B cell (primary cell): Measurements from ENCODE around the gene ATP9B. TPM values are rescaled to one million over a fixed set of nuclear protein-coding genes. Genes with fewer than 3 reads are reported as not detected.

Source experiments
- ATAC-seq: fragments of 200-7000 bp; cut with Tn5 transposase; one replicate; pipeline ENCODE4 v1.10.0; 2021; ENCODE audit warnings: low read depth, mild to moderate bottlenecking, moderate number of reproducible peaks, moderate library complexity
- CTCF ChIA-PET: fragments of 350-600 bp; sonication (Branson Sonifier 250); formaldehyde crosslinking; loops from one replicate; lab custom pipeline; 2021; ENCODE audit warnings: antibody characterized with exemption, inconsistent platforms; lab: Charles Lee
- POLR2A ChIA-PET: fragments of 350-600 bp; sonication (Branson Sonifier 250); formaldehyde crosslinking; loops from one replicate; lab custom pipeline; 2021; ENCODE audit warnings: antibody characterized with exemption; lab: Charles Lee
- DNase-seq: peaks from one replicate; pipeline ENCODE4 v3.0.0; 2013
- H2AFZ ChIP-seq: 2 replicates; pipeline ENCODE4 v1.6.1; 2012; ENCODE audit warnings: mild to moderate bottlenecking, low read depth, low read length; ENCODE audit not compliant: insufficient read depth, poor library complexity, severe bottlenecking
- H3K27ac ChIP-seq, 2 donors: 1 replicate in 1 of 2; 2 replicates in 1 of 2; pipeline ENCODE4 v1.5.1; 2012 to 2013; ENCODE audit warnings: low read length in 2 of 2, mild to moderate bottlenecking in 2 of 2, moderate library complexity in 1 of 2
- H3K27me3 ChIP-seq, 4 experiments: fragments of 200-600 bp in 1 of 4; sonication (generic) in 1 of 4; replicated peaks in 1 of 4; 1 replicate in 2 of 4; 2 replicates in 2 of 4; pipeline versions ENCODE4 v1.6.1 to v1.7.0; 2013 to 2016; ENCODE audit warnings: low read length in 3 of 4, mild to moderate bottlenecking in 2 of 4, mixed read lengths in 1 of 4, moderate library complexity in 1 of 4; ENCODE audit not compliant: insufficient read depth in 4 of 4, control insufficient read depth in 3 of 4; ENCODE audit errors: control extremely low read depth in 1 of 4
- H3K36me3 ChIP-seq, 2 experiments: replicated peaks in 1 of 2; 1 replicate in 1 of 2; 2 replicates in 1 of 2; pipeline versions ENCODE4 v1.6.1 to v1.7.1; 2013; ENCODE audit warnings: low read length in 1 of 2; ENCODE audit not compliant: insufficient read depth in 2 of 2, control insufficient read depth in 1 of 2; ENCODE audit errors: control extremely low read depth in 1 of 2, extremely low read depth in 1 of 2
- H3K4me1 ChIP-seq, 2 donors: fragments of 200-600 bp in 1 of 2; sonication (generic) in 1 of 2; 1 replicate in 1 of 2; 2 replicates in 1 of 2; pipeline versions ENCODE4 v1.5.1 to v1.6.1; 2013 to 2017; ENCODE audit warnings: low read length in 2 of 2; ENCODE audit not compliant: control insufficient read depth in 2 of 2, insufficient read depth in 2 of 2
- H3K4me2 ChIP-seq: replicated peaks from 2 replicates; pipeline ENCODE3; 2012; ENCODE audit warnings: mild to moderate bottlenecking, low read depth, low read length; ENCODE audit not compliant: poor library complexity, severe bottlenecking
- H3K4me3 ChIP-seq, 5 experiments: fragments of 200-600 bp in 1 of 5; sonication (generic) in 1 of 5; 1 replicate in 3 of 5; 2 replicates in 2 of 5; pipeline versions ENCODE4 v1.5.1 to v1.7.0; 2011 to 2016; ENCODE audit warnings: low read length in 4 of 5, mild to moderate bottlenecking in 4 of 5, low read depth in 2 of 5, control low read depth in 1 of 5, moderate library complexity in 1 of 5; ENCODE audit not compliant: insufficient read depth in 1 of 5; ENCODE audit errors: control extremely low read depth in 1 of 5, extremely low read depth in 1 of 5
- H3K79me2 ChIP-seq: fragments of 200-600 bp; sonication (generic); one replicate; pipeline ENCODE4 v1.6.0; 2016; ENCODE audit warnings: low read length; ENCODE audit not compliant: control insufficient read depth, insufficient read depth
- H3K9ac ChIP-seq: fragments of 200-600 bp; sonication (generic); 2 replicates; pipeline ENCODE4 v1.6.1; 2017; ENCODE audit warnings: mild to moderate bottlenecking, low read length, moderate library complexity
- H3K9me3 ChIP-seq, 3 donors: one replicate each; pipeline versions ENCODE4 v1.6.1 to v1.7.1; 2013; ENCODE audit warnings: low read length in 2 of 3; ENCODE audit not compliant: control insufficient read depth in 2 of 3, insufficient read depth in 1 of 3; ENCODE audit errors: control extremely low read depth in 1 of 3
- H4K20me1 ChIP-seq: 2 replicates; pipeline ENCODE4 v1.6.0; 2012; ENCODE audit warnings: mild to moderate bottlenecking, low read length; ENCODE audit not compliant: insufficient read depth, control insufficient read depth, poor library complexity, severe bottlenecking
- H3K27ac Mint-ChIP-seq: one replicate; pipeline ENCODE4 v1.8.0; 2021; ENCODE audit warnings: mixed read lengths
- H3K27me3 Mint-ChIP-seq: one replicate; pipeline ENCODE4 v1.8.0; 2021; ENCODE audit warnings: mixed read lengths
- H3K4me1 Mint-ChIP-seq: one replicate; pipeline ENCODE4 v1.8.0; 2021; ENCODE audit warnings: mixed read lengths
- H3K4me3 Mint-ChIP-seq: one replicate; pipeline ENCODE4 v1.8.0; 2021; ENCODE audit warnings: mixed read lengths
- H3K9me3 Mint-ChIP-seq: one replicate; pipeline ENCODE4 v1.8.0; 2022; ENCODE audit warnings: mixed read lengths; ENCODE audit not compliant: insufficient read depth
- EZH2 ChIP-seq: IDR thresholded peaks from 2 replicates; pipeline ENCODE4 v1.6.1; 2012; ENCODE audit warnings: borderline replicate concordance, low read depth, mild to moderate bottlenecking, moderate library complexity, low read length; ENCODE audit not compliant: insufficient read depth, poor library complexity, severe bottlenecking
- WGBS: methylation state at CpG from one replicate; pipeline ENCODE4 v1.1.5; 2013; ENCODE audit warnings: missing lambda C conversion rate; ENCODE audit not compliant: insufficient coverage; 5-methylcytosine and 5-hydroxymethylcytosine counted together
- intact Hi-C: fragments of 100-400 bp; cut with micrococcal nuclease; formaldehyde crosslinking; loops from one replicate; pipeline ENCODE4 v1.10.0; 2022
- polyA plus RNA-seq: library from polyadenylated mRNA; depleted of rRNA; stranded (reverse); fragments of >200 nt; gene quantifications from 2 replicates; pipeline ENCODE4 v1.2.3, GENCODE V29; 2012
- total RNA-seq, 2 donors: library from RNA; stranded (reverse); fragments of 120-200 nt in 1 of 2; gene quantifications; 1 replicate in 1 of 2; 2 replicates in 1 of 2; pipeline versions ENCODE4 v1.2.3 to v1.2.4, GENCODE V29; 2013 to 2022
- TF ChIP-seq, protein P1 (sequence below): fragments of 200-600 bp; IDR thresholded peaks from one replicate; pipeline ENCODE4 v1.8.0; 2022; ENCODE audit warnings: antibody characterized with exemption, mild to moderate bottlenecking

Gene ATP9B
- total and polyA plus RNA-seq, 2 donors (not counting 1 experiment from before 2014, with no cell fraction given) = 34.3 to 71.7 TPM

DNA sequence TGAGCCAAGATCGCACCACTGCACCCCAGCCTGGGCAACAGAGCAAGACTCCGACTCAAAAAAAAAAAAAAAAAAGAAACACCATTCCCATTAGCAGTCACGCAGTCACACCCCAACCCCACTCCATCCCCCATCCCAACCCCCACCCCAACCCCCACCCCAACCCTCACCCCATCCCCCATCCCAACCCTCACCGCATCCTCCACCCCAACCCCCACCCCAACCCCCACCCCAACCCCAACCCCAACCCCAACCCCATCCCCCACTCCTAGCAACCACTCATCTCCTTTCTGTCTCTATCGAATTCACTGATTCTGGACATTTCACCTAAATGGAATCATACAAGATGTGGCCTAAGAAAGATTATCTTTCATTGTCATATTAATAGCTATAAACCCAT lies 25.9 kb upstream of the ATP9B start:
- no peaks in the 10 kb centered on the region for H3K79me2 ChIP-seq
- DNase-seq (no peak), ATAC-seq (no peak)
- Mint-ChIP-seq H3K27me3 (peaks cover 24% of the 10 kb centered on the region), H3K4me3 (no peak overlapping the region), H3K27ac (no peak overlapping the region), H3K4me1 (no peaks in the 10 kb centered on the region), H3K9me3 (no peaks in the 10 kb centered on the region)
- H3K27me3 ChIP-seq = no peaks in the 10 kb centered on the region
- H2AFZ ChIP-seq = no peak overlapping the region
- H3K9ac ChIP-seq = no peak overlapping the region
- TF ChIP-seq, protein P1, sequence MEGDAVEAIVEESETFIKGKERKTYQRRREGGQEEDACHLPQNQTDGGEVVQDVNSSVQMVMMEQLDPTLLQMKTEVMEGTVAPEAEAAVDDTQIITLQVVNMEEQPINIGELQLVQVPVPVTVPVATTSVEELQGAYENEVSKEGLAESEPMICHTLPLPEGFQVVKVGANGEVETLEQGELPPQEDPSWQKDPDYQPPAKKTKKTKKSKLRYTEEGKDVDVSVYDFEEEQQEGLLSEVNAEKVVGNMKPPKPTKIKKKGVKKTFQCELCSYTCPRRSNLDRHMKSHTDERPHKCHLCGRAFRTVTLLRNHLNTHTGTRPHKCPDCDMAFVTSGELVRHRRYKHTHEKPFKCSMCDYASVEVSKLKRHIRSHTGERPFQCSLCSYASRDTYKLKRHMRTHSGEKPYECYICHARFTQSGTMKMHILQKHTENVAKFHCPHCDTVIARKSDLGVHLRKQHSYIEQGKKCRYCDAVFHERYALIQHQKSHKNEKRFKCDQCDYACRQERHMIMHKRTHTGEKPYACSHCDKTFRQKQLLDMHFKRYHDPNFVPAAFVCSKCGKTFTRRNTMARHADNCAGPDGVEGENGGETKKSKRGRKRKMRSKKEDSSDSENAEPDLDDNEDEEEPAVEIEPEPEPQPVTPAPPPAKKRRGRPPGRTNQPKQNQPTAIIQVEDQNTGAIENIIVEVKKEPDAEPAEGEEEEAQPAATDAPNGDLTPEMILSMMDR = no peak
- no peak for TF ChIP-seq EZH2
- H3K4me2 ChIP-seq = no peak overlapping the region
- ChIA-PET POLR2A (no interaction called here), CTCF (no interaction called here)
- H3K27ac ChIP-seq = no peak overlapping the region
- H3K4me1 ChIP-seq = no peaks in the 10 kb centered on the region
- intact Hi-C loops = no loop called here
- H4K20me1 ChIP-seq = no peaks in the 10 kb centered on the region
- H3K4me3 ChIP-seq = no peak overlapping the region
- peaks cover 0 to 4% (median 1%) of the 10 kb centered on the region in 3 donors for H3K9me3 ChIP-seq
- WGBS = no CpG with 5 or more reads among the region's 5 CpGs
- H3K36me3 ChIP-seq = no peaks in the 10 kb centered on the region

DNA sequence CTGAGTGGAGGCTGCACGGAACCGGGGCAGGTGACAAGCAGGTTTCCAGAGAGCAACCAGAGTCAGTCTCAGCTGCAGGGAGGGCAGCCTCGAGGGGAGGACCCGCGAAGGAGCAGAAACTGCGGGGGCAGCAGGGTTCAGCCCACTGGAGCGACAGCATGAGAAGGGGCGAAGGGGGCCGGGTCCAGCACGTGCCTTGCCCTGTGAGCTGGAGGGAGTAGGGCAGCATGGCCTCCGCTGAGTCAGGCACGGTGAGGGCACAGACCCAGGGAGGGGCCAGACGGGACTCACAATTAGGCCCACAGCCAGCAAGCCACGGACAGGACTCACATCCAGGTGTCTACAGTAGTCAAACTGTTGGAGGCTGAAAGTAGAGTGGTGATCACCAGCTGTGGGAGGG lies 22.7 kb upstream of the ATP9B start:
- Histone ChIP-seq H3K79me2 (no peaks in the 10 kb centered on the region), H3K9me3 (no peaks in the 10 kb centered on the region), H3K4me1 (no peaks in the 10 kb centered on the region), H3K27ac (no peak overlapping the region), H3K4me2 (no peak overlapping the region), H4K20me1 (no peaks in the 10 kb centered on the region), H3K9ac (no peak overlapping the region), H3K27me3 (no peaks in the 10 kb centered on the region), H3K4me3 (no peak overlapping the region), H3K36me3 (no peaks in the 10 kb centered on the region), H2AFZ (no peak overlapping the region)
- H3K9me3 Mint-ChIP-seq = no peaks in the 10 kb centered on the region
- POLR2A ChIA-PET = no interaction called here
- no peaks in the 10 kb centered on the region for H3K4me1 Mint-ChIP-seq
- DNase-seq (no peak), ATAC-seq (no peak)
- CTCF ChIA-PET = no interaction called here
- H3K27ac Mint-ChIP-seq = no peak overlapping the region
- H3K4me3 Mint-ChIP-seq = no peak overlapping the region
- peaks cover 19% of the 10 kb centered on the region for H3K27me3 Mint-ChIP-seq
- intact Hi-C loops = no loop called here
- WGBS = 84% methylated on average over 14 of the region's 14 CpGs
- TF ChIP-seq, protein P1 = no peak
- no peak for TF ChIP-seq EZH2
